ENCODE results near the gene SET.

Gene SET

DNA sequence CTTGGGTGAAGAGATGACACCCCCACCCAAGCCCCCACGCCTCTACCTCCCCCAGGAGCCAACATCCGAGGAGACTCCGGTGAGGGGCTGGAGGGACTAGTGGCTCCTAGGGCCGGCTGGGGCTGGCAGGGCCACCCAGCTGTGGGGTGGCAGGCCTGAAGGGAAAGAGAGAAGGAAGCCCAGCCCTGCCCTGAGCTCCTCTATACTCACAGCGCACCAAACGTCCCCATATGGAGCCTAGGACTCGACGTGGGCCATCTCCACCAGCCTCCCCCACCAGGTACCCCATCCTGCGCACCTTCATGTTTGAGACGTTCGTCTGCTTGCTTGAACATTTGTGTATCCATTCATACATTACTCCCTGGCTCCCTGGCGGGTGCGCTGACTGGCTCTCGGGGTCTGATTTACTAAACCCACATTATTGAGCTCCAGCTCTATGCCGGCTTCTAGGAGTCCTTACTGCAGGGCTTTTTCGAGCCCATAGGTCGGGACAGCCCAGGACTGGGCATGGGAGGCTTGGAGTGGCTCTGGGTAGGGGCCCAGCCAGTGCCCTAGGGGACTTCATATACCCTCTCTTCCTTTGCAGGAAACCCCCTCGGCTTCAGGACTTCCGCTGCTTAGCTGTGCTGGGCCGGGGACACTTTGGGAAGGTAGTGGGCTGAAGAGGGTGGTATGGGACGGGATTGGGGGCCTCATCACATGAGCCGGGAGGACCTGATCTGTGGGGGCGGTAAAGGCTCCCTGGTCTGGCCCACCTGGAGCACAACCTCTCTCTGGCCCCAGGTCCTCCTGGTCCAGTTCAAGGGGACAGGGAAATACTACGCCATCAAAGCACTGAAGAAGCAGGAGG is 25.8 kb downstream of the SET start:
- no peak overlapping the region for H3K4me3 ChIP-seq (replicated peaks; ENCODE audit: low read depth, low read length)
- no peak for DNase-seq (ENCODE audit: low read depth)
- TF ChIP-seq, protein P1, sequence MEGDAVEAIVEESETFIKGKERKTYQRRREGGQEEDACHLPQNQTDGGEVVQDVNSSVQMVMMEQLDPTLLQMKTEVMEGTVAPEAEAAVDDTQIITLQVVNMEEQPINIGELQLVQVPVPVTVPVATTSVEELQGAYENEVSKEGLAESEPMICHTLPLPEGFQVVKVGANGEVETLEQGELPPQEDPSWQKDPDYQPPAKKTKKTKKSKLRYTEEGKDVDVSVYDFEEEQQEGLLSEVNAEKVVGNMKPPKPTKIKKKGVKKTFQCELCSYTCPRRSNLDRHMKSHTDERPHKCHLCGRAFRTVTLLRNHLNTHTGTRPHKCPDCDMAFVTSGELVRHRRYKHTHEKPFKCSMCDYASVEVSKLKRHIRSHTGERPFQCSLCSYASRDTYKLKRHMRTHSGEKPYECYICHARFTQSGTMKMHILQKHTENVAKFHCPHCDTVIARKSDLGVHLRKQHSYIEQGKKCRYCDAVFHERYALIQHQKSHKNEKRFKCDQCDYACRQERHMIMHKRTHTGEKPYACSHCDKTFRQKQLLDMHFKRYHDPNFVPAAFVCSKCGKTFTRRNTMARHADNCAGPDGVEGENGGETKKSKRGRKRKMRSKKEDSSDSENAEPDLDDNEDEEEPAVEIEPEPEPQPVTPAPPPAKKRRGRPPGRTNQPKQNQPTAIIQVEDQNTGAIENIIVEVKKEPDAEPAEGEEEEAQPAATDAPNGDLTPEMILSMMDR (IDR thresholded peaks at IDR 0.05; ENCODE audit: low read length, missing control alignments) = no peak

DNA sequence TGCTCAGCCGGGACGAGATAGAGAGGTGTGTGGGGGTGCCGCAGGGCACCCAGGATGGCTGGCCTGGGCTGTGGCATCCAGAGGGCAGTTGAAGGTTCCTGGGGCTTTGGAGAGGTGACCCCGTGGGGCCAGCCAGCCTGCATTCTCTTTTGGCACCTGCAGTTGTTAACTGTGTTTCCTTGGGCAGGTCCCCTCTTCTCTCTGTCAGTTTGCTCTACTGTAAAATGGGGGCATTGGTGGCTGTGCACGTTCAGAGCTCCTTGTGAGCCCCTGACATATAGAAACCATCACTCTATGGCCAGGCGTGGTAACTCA is 26.4 kb downstream of the SET start:
- no peak for DNase-seq (ENCODE audit: low read depth)
- TF ChIP-seq, protein P1 (IDR thresholded peaks at IDR 0.05; ENCODE audit: low read length, missing control alignments) = no peak
- H3K4me3 ChIP-seq (replicated peaks; ENCODE audit: low read depth, low read length) = no peak overlapping the region

DNA sequence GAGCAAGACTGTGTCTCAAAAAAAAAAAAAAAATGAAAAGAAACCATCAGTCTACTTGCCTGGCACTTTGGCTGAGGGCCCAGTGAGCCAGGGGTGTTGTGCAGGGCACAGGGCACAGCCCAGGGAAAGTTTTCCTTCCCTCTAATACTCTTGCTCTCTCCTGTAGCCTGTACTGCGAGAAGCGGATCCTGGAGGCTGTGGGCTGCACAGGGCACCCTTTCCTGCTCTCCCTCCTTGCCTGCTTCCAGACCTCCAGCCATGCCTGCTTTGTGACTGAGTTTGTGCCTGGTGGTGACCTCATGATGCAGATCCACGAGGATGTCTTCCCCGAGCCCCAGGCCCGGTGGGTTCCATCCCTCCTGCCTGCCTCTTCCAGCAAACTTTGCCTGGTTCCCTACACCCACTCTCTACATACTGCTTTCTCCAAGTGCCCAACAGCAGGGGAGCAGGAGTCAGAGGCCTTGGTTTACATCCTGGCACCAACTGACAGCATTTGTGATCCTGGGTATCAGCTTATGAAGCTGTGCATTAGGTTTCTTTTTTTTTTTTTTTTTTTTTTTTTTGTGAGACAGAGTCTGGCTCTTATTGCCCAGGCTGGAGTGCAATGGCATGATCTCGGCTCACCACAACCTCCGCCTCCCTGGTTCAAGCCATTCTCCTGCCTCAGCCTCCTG is 27.7 kb downstream of the SET start:
- DNase-seq (ENCODE audit: low read depth) = no peak
- no peak overlapping the region for H3K4me3 ChIP-seq (replicated peaks; ENCODE audit: low read depth, low read length)
- TF ChIP-seq, protein P1 (IDR thresholded peaks at IDR 0.05; ENCODE audit: low read length, missing control alignments) = no peak

DNA sequence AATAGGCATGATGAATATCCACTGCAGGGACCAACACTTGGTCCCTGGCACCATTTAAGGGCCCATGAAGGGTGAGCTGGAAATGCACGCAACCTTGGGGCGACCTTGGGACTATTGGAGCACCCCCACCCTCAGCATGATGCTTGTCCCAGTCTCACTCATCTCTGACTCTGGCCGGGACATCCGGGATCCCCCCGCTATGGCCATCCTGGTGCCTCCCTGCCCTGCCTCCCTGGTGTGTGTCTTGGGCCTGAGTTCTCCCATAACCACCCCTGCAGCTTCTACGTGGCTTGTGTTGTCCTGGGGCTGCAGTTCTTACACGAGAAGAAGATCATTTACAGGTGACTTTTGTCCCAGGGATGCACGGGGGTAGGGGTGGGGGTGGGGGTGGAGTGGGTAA is 29.0 kb downstream of the SET start:
- TF ChIP-seq, protein P1 (IDR thresholded peaks at IDR 0.05; ENCODE audit: low read length, missing control alignments) = no peak
- DNase-seq (ENCODE audit: low read depth) = no peak
- no peak overlapping the region for H3K4me3 ChIP-seq (replicated peaks; ENCODE audit: low read depth, low read length)

DNA sequence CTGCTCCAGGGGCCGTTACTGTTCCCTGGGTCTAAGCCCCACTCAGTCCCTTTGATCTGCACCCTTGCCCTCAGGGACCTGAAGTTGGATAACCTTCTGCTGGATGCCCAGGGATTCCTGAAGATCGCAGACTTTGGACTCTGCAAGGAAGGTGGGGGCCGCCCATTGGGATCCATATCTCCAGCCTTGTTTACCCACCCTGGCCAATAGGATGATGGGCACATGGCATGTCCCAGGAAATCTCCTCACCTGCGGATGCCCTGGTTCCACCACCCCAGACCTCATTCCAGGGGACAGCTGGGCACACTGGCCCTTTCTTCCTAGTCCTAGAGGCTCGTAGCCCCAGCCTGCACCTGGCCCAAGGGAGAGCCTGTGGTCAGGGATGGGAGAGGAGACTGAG is 29.5 kb downstream of the SET start:
- DNase-seq (ENCODE audit: low read depth) = no peak
- TF ChIP-seq, protein P1 (IDR thresholded peaks at IDR 0.05; ENCODE audit: low read length, missing control alignments) = no peak
- no peak overlapping the region for H3K4me3 ChIP-seq (replicated peaks; ENCODE audit: low read depth, low read length)

DNA sequence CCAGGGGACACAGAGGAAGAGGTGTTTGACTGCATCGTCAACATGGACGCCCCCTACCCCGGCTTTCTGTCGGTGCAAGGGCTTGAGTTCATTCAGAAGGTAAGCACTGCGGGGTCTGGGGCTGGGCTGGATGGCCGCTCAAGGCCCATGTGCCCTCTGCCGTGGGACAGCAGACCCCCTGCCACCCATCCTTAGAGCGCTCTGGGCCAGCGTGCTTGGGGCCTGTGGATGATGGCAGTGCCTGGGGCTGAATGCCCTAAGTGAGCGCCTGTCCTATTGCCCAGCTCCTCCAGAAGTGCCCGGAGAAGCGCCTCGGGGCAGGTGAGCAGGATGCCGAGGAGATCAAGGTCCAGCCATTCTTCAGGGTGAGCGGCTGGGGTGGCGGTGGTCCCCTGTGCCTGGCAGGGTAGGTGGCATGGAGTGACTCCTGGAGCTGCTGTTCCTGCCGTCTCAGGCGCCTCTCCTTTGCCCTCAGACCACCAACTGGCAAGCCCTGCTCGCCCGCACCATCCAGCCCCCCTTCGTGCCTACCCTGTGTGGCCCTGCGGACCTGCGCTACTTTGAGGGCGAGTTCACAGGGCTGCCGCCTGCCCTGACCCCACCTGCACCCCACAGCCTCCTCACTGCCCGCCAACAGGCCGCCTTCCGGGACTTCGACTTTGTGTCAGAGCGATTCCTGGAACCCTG is 31.0 kb downstream of the SET start:
- no peak overlapping the region for H3K4me3 ChIP-seq (replicated peaks; ENCODE audit: low read depth, low read length)
- no peak for DNase-seq (ENCODE audit: low read depth)
- TF ChIP-seq, protein P1 (IDR thresholded peaks at IDR 0.05; ENCODE audit: low read length, missing control alignments) = no peak

All from fibroblast of pulmonary artery (primary cell).